ENCODE measurements around the gene RANBP2.
"Not testable (repeated sequence)": the region's sequence is repeated elsewhere in the genome, so short reads cannot be mapped to it uniquely, and the experiment has no call there.

DNA sequence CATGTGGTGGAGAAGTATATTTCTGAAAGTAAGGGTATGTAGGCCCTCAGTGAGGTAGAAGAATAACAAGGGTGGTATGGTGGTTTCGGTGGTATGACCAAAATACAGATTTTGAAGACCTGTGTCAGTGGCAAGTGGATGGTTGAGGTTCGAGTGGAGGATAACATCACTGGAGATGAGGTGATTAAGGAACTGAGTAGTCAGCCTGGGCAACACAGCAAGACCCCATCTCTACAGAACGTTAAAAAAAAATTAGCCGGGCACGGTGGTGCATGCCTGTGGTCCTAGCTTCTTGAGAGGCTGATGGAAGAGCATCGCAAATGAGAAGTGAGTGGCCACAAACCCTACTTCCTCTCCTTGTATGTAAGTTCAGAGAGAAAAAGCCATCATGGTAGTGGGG is 15.4 kb downstream of the RANBP2 start:
- TF ChIP-seq CTCF (IDR thresholded peaks at IDR 0.05); EZH2 (IDR thresholded peaks at IDR 0.05; ENCODE audit: borderline replicate concordance, insufficient read depth, low read depth, low read length, poor library complexity, severe bottlenecking): not testable (repeated sequence)

All from B cell (primary cell).